ENCODE data around the gene WDR20. TPM values are rescaled to one million over a fixed set of nuclear protein-coding genes. Genes with fewer than 3 reads are reported as not detected.

Gene WDR20
- total RNA-seq, 1 donor = 15.6 TPM

DNA sequence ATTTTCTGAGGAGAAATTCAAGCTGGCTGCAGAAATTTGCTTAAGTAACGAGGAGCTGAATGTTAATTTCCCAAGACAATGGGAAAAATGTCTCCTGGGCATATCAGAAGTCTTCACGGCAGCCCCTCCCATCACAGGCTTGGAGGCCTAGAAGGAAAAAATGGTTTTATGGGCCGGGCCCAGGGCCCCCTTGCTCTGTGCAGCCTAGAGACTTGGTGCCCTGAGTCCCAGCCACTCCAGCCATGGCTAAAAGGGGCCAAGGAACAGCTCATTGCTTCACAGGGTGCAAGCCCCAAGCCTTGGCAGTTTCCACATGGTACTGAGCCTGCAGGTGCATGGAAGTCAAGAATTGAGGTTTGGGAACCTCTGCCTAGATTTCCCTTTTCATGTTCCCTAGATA, 28.6 kb upstream of the WDR20 start:
- Histone ChIP-seq H3K79me2 (ENCODE audit: insufficient read depth, low read length) (no peaks in the 10 kb centered on the region), H3K4me1 (ENCODE audit: insufficient read depth, low read length) (no peaks in the 10 kb centered on the region)

DNA sequence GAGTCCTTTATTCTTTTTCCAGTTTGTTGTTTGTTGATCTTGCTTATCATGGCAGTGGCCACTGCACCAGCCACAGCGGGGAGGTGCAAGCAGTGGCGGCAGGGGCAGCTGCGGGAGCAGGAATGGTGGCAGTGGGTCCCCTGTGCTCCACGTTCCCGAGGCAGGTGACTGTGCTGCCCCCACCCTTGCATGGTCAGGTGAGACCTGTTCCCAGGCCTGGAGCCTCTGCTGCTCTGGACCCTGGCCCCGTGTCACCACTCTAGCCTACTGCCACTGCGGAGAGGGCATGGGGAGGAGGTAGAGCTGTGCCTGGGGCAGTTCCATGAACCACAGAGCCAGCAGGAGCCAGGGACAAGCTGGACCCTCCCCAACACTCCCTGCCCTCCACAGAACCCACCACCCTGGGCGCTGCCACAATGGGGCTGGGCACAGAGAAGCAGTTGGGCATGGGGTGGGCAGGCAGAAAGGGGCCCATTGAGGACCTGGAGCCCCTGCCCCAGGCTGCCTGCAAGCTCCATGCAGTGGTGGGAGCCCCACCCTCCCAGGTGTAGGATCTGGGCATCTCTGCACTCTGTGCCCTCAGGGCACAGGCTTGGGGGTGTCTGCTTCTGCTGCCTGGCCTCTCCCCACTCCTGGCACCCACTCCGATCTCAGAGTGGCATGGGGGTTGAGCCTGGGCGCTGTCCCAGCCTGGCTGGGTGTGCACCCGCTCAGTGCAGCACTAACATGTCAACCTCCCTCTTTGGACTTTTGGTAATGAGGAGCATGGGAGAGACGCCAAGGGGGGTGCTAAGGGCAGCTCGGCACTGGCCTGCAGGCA, 23.1 kb upstream of the WDR20 start:
- Histone ChIP-seq H2AFZ (ENCODE audit: low read length) (no peak overlapping the region), H3K36me3 (ENCODE audit: insufficient read depth, low read length) (no peaks in the 10 kb centered on the region), H3K4me3 (ENCODE audit: insufficient read depth, low read length) (no peak overlapping the region), H3K27ac (ENCODE audit: low read depth, low read length) (no peak overlapping the region), H4K20me1 (ENCODE audit: insufficient read depth, low read length) (no peaks in the 10 kb centered on the region), H3K79me2 (ENCODE audit: insufficient read depth, low read length) (no peaks in the 10 kb centered on the region), H3K27me3 (ENCODE audit: insufficient read depth, low read length) (no peaks in the 10 kb centered on the region), H3K4me2 (ENCODE audit: insufficient read depth, low read length) (no peak overlapping the region), H3K4me1 (ENCODE audit: insufficient read depth, low read length) (no peaks in the 10 kb centered on the region), H3K9me3 (ENCODE audit: low read depth, low read length) (no peaks in the 10 kb centered on the region)
- no peak for DNase-seq (ENCODE audit: insufficient read length, low spot score, missing footprints)
- TF ChIP-seq, protein P1, sequence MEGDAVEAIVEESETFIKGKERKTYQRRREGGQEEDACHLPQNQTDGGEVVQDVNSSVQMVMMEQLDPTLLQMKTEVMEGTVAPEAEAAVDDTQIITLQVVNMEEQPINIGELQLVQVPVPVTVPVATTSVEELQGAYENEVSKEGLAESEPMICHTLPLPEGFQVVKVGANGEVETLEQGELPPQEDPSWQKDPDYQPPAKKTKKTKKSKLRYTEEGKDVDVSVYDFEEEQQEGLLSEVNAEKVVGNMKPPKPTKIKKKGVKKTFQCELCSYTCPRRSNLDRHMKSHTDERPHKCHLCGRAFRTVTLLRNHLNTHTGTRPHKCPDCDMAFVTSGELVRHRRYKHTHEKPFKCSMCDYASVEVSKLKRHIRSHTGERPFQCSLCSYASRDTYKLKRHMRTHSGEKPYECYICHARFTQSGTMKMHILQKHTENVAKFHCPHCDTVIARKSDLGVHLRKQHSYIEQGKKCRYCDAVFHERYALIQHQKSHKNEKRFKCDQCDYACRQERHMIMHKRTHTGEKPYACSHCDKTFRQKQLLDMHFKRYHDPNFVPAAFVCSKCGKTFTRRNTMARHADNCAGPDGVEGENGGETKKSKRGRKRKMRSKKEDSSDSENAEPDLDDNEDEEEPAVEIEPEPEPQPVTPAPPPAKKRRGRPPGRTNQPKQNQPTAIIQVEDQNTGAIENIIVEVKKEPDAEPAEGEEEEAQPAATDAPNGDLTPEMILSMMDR (IDR thresholded peaks at IDR 0.05; ENCODE audit: extremely low read depth, low read depth, low read length) = no peak

More for the DNA sequence above, 28.6 kb upstream of the WDR20 start:
- no peak overlapping the region for H3K4me3 ChIP-seq (ENCODE audit: insufficient read depth, low read length)
- no peak overlapping the region for H2AFZ ChIP-seq (ENCODE audit: low read length)
- H4K20me1 ChIP-seq (ENCODE audit: insufficient read depth, low read length) = no peaks in the 10 kb centered on the region
- TF ChIP-seq, protein P1 (IDR thresholded peaks at IDR 0.05; ENCODE audit: extremely low read depth, low read depth, low read length) = no peak
- no peak for DNase-seq (ENCODE audit: insufficient read length, low spot score, missing footprints)
- H3K9me3 ChIP-seq (ENCODE audit: low read depth, low read length) = no peaks in the 10 kb centered on the region
- no peaks in the 10 kb centered on the region for H3K27me3 ChIP-seq (ENCODE audit: insufficient read depth, low read length)
- H3K4me2 ChIP-seq (ENCODE audit: insufficient read depth, low read length) = no peak overlapping the region
- H3K27ac ChIP-seq (ENCODE audit: low read depth, low read length) = no peak overlapping the region
- H3K36me3 ChIP-seq (ENCODE audit: insufficient read depth, low read length) = no peaks in the 10 kb centered on the region

DNA sequence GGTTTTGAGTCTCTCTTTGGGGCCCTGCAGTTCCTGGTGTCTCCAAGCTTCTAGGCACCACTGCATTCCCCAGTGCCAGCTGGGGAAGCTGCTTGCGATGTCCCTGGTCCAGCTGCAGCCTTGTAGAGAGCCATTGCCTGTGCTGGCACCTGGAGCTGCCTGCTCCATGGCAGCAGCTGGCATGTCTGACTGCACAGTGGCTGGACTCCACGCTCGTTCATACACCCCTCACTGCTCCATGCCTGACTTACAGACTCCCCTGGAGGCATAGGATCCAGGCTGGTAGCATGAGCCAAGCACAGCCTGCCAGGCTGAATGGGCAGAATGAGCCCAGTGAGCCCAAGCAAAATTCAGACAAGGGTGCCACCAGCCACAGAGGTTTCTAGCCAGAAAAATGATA, 21.8 kb upstream of the WDR20 start:
- H3K27ac ChIP-seq (ENCODE audit: low read depth, low read length) = no peak overlapping the region
- TF ChIP-seq, protein P1 (IDR thresholded peaks at IDR 0.05; ENCODE audit: extremely low read depth, low read depth, low read length) = no peak
- H3K4me2 ChIP-seq (ENCODE audit: insufficient read depth, low read length) = no peak overlapping the region
- no peaks in the 10 kb centered on the region for H3K27me3 ChIP-seq (ENCODE audit: insufficient read depth, low read length)
- H3K4me1 ChIP-seq (ENCODE audit: insufficient read depth, low read length) = no peaks in the 10 kb centered on the region
- H4K20me1 ChIP-seq (ENCODE audit: insufficient read depth, low read length) = no peaks in the 10 kb centered on the region
- H3K4me3 ChIP-seq (ENCODE audit: insufficient read depth, low read length) = no peak overlapping the region
- H3K79me2 ChIP-seq (ENCODE audit: insufficient read depth, low read length) = no peaks in the 10 kb centered on the region
- no peak for DNase-seq (ENCODE audit: insufficient read length, low spot score, missing footprints)
- H3K36me3 ChIP-seq (ENCODE audit: insufficient read depth, low read length) = no peaks in the 10 kb centered on the region
- H2AFZ ChIP-seq (ENCODE audit: low read length) = no peak overlapping the region
- H3K9me3 ChIP-seq (ENCODE audit: low read depth, low read length) = no peaks in the 10 kb centered on the region

DNA sequence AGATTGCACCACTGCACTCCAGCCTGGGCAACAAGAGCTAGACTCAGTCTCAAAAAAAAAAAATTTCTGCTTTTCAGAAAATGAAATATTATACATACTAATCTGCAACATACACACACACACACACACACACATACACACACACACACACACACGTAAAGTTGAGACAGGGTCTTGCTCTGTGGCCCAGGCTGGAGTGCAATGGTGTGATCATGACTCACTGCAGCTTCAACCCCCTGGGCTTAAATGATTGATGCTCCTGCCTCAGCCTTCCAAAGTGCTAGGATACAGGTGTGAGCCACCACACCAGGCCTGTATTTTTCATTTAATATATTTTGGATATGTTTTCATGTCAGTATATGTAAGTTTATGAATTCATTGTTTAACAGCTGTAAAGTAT, 18.8 kb upstream of the WDR20 start:
- Histone ChIP-seq H3K79me2 (ENCODE audit: insufficient read depth, low read length) (no peaks in the 10 kb centered on the region), H2AFZ (ENCODE audit: low read length) (no peak overlapping the region), H3K9me3 (ENCODE audit: low read depth, low read length) (no peaks in the 10 kb centered on the region), H3K27ac (ENCODE audit: low read depth, low read length) (no peak overlapping the region), H3K36me3 (ENCODE audit: insufficient read depth, low read length) (no peaks in the 10 kb centered on the region), H3K4me2 (ENCODE audit: insufficient read depth, low read length) (no peak overlapping the region), H3K27me3 (ENCODE audit: insufficient read depth, low read length) (no peaks in the 10 kb centered on the region), H3K4me3 (ENCODE audit: insufficient read depth, low read length) (no peak overlapping the region), H3K4me1 (ENCODE audit: insufficient read depth, low read length) (no peaks in the 10 kb centered on the region), H4K20me1 (ENCODE audit: insufficient read depth, low read length) (no peaks in the 10 kb centered on the region)
- DNase-seq (ENCODE audit: insufficient read length, low spot score, missing footprints) = no peak
- TF ChIP-seq, protein P1 (IDR thresholded peaks at IDR 0.05; ENCODE audit: extremely low read depth, low read depth, low read length) = no peak

Measured in osteoblast (primary cell).